PC-3 (cell line): ENCODE results near the gene AP1S1. TPM values are rescaled to one million over a fixed set of nuclear protein-coding genes. Genes with fewer than 3 reads are reported as not detected.

ENCODE experiments used
- ATAC-seq: fragments of 200-7000 bp; cut with Tn5 transposase; 2 replicates; pipeline ENCODE4 v1.9.1; 2020; ENCODE audit warnings: mild to moderate bottlenecking, moderate library complexity
- BruUV-seq: library from RNA; stranded (reverse); fragments of 400-500 nt; replicated peaks from 2 replicates; lab custom pipeline; 2021; lab: Mats Ljungman, UMichigan
- CTCF ChIA-PET: fragments of 300-600 bp; sonication (Branson Sonifier 250); formaldehyde crosslinking; loops from one replicate; lab custom pipeline; 2022; ENCODE audit warnings: antibody characterized with exemption; lab: Charles Lee
- POLR2A ChIA-PET: fragments of 300-600 bp; sonication (Branson Sonifier 250); formaldehyde crosslinking; loops from one replicate; lab custom pipeline; 2022; ENCODE audit warnings: antibody characterized with exemption; ENCODE audit not compliant: unreplicated experiment; lab: Charles Lee
- DNase-seq: peaks from one replicate; pipeline ENCODE4 v3.0.0-alpha.2; 2015
- H2AFZ ChIP-seq: fragments of 300-600 bp; sonication (generic); 2 replicates; pipeline ENCODE4 v1.6.0; 2016; ENCODE audit warnings: antibody characterized with exemption, low read length
- H3F3A ChIP-seq: fragments of 300-600 bp; sonication (generic); one replicate; pipeline ENCODE4 v1.6.0; 2017; ENCODE audit warnings: antibody characterized with exemption, low read length, control low read depth, mild to moderate bottlenecking; ENCODE audit not compliant: unreplicated experiment
- H3K27ac ChIP-seq: fragments of 300-600 bp; sonication (generic); 2 replicates; pipeline ENCODE4 v1.5.1; 2016; ENCODE audit warnings: mild to moderate bottlenecking, low read length
- H3K27me3 ChIP-seq: fragments of 300-600 bp; sonication (generic); 2 replicates; pipeline ENCODE4 v1.6.1; 2016; ENCODE audit warnings: low read length, mixed read lengths
- H3K36me3 ChIP-seq: fragments of 300-600 bp; sonication (generic); 2 replicates; pipeline ENCODE4 v1.6.1; 2016; ENCODE audit warnings: low read depth, mixed run types, low read length, mixed read lengths
- H3K4me1 ChIP-seq: fragments of 300-600 bp; sonication (generic); 2 replicates; pipeline ENCODE4 v1.5.1; 2016; ENCODE audit warnings: low read length; ENCODE audit not compliant: insufficient read depth
- H3K4me2 ChIP-seq: fragments of 300-600 bp; sonication (generic); 2 replicates; pipeline ENCODE4 v1.6.0; 2016; ENCODE audit warnings: low read length
- H3K4me3 ChIP-seq: fragments of 300-600 bp; sonication (generic); 2 replicates; pipeline ENCODE4 v1.5.1; 2016; ENCODE audit warnings: mild to moderate bottlenecking, low read length, mixed read lengths
- H3K79me2 ChIP-seq: fragments of 300-600 bp; sonication (generic); 2 replicates; pipeline ENCODE4 v1.6.1; 2017; ENCODE audit warnings: low read length, mixed read lengths
- H3K9ac ChIP-seq: fragments of 300-600 bp; sonication (generic); 2 replicates; pipeline ENCODE4 v1.6.0; 2016; ENCODE audit warnings: mild to moderate bottlenecking, low read length
- H3K9me2 ChIP-seq: fragments of 300-600 bp; sonication (generic); replicated peaks from 2 replicates; pipeline ENCODE4 v1.6.1; 2016; ENCODE audit warnings: mixed run types, low read length, mixed read lengths
- H3K9me3 ChIP-seq: fragments of 300-600 bp; sonication (generic); 2 replicates; pipeline ENCODE4 v1.6.1; 2016; ENCODE audit warnings: low read length, mixed read lengths
- H4K20me1 ChIP-seq: fragments of 300-600 bp; sonication (generic); 2 replicates; pipeline ENCODE4 v1.6.1; 2016; ENCODE audit warnings: low read length, mixed read lengths
- EZH2 ChIP-seq: fragments of 300-600 bp; sonication (generic); IDR thresholded peaks from one replicate; pipeline ENCODE4 v1.6.1; 2017; ENCODE audit warnings: antibody characterized with exemption, mild to moderate bottlenecking, low read length; ENCODE audit not compliant: unreplicated experiment
- EZH2phosphoT487 ChIP-seq: fragments of 300-600 bp; sonication (generic); IDR thresholded peaks from 2 replicates; pipeline ENCODE4 v1.6.1; 2018; ENCODE audit warnings: mild to moderate bottlenecking, antibody characterized with exemption, low read length, borderline replicate concordance
- intact Hi-C: fragments of 100-400 bp; cut with micrococcal nuclease; formaldehyde crosslinking; loops from 2 replicates; pipeline ENCODE4 v1.9.0; 2023
- total RNA-seq: library from RNA; depleted of rRNA; stranded (reverse); fragments of >200 nt; gene quantifications from 2 replicates; pipeline ENCODE4 v1.2.3, GENCODE V29; 2014
- TF ChIP-seq, protein P1 (sequence below): fragments of 300-600 bp; sonication (generic); conservative IDR thresholded peaks from 2 replicates; pipeline ENCODE4 v1.5.1; 2017; ENCODE audit warnings: antibody characterized with exemption, low read depth, mild to moderate bottlenecking, low read length

AP1S1 gene
- total RNA-seq, 1 experiment from 2014 or later = 190 TPM

DNA sequence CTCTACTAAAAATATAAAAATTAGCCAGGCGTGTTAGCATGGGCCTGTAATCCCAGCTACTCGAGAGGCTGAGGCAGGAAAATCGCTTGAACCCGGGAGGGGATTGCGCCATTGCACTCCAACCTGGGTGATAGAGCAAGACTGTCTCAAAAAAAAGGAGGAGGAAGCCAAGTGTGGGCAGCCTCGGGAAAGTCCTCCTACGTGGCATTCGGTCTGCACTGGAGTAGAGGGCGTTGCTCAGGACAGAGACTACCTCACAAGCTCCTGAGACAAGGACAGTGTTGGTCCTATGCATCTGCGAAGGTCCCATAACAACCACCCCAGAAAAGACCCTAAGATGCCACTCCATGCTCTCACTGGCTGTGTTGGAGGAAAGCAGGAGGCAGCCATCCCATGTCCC lies 37.4 kb upstream of the AP1S1 start:
- POLR2A ChIA-PET = no interaction called here
- Histone ChIP-seq H3K4me3 (no peak overlapping the region), H3K27ac (no peak overlapping the region), H3K27me3 (no peaks in the 10 kb centered on the region), H3K9ac (no peak overlapping the region), H3K4me1 (peaks cover 24% of the 10 kb centered on the region), H3K79me2 (no peaks in the 10 kb centered on the region), H3F3A (no peaks in the 10 kb centered on the region), H3K36me3 (no peaks in the 10 kb centered on the region), H2AFZ (no peak overlapping the region), H3K9me3 (no peaks in the 10 kb centered on the region), H4K20me1 (no peaks in the 10 kb centered on the region), H3K4me2 (no peak overlapping the region), H3K9me2 (no peaks in the 10 kb centered on the region)
- ATAC-seq (no peak), DNase-seq (no peak)
- intact Hi-C loops = no loop called here
- TF ChIP-seq, protein P1, sequence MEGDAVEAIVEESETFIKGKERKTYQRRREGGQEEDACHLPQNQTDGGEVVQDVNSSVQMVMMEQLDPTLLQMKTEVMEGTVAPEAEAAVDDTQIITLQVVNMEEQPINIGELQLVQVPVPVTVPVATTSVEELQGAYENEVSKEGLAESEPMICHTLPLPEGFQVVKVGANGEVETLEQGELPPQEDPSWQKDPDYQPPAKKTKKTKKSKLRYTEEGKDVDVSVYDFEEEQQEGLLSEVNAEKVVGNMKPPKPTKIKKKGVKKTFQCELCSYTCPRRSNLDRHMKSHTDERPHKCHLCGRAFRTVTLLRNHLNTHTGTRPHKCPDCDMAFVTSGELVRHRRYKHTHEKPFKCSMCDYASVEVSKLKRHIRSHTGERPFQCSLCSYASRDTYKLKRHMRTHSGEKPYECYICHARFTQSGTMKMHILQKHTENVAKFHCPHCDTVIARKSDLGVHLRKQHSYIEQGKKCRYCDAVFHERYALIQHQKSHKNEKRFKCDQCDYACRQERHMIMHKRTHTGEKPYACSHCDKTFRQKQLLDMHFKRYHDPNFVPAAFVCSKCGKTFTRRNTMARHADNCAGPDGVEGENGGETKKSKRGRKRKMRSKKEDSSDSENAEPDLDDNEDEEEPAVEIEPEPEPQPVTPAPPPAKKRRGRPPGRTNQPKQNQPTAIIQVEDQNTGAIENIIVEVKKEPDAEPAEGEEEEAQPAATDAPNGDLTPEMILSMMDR = no peak
- no peak for TF ChIP-seq EZH2phosphoT487
- no peak for TF ChIP-seq EZH2
- BruUV-seq = no TSS peak
- CTCF ChIA-PET = no interaction called here

DNA sequence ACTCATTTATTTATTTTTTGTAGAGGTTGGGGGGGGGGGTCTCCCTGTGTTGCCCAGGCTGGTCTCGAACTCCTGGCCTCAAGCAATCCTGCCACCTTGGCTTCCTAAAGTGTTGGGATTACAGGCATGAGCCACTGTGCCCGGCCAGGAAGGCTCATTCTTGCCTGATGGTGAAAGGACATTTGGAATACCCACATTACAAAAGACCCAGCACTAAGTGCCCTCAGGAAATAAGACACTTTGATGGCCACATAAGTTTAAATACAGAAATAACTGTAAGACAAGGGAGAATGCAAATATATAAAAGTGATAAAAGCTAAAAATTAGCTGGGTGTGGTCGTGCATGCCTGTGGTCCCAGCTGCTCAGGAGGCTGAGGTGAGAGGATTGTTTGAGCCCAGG lies 35.4 kb upstream of the AP1S1 start:
- Histone ChIP-seq H3K36me3 (no peaks in the 10 kb centered on the region), H3K9me3 (no peaks in the 10 kb centered on the region), H3K4me3 (no peak overlapping the region), H3K9me2 (no peaks in the 10 kb centered on the region), H3F3A (no peaks in the 10 kb centered on the region), H3K27me3 (no peaks in the 10 kb centered on the region), H3K27ac (no peak overlapping the region), H3K79me2 (no peaks in the 10 kb centered on the region), H3K4me1 (peaks cover 31% of the 10 kb centered on the region), H4K20me1 (no peaks in the 10 kb centered on the region), H2AFZ (no peak overlapping the region), H3K9ac (no peak overlapping the region), H3K4me2 (no peak overlapping the region)
- CTCF ChIA-PET = no interaction called here
- TF ChIP-seq EZH2phosphoT487 = no peak
- no peak for TF ChIP-seq EZH2
- TF ChIP-seq, protein P1 = no peak
- DNase-seq (no peak), ATAC-seq (no peak)
- intact Hi-C loops = no loop called here
- BruUV-seq = no TSS peak
- POLR2A ChIA-PET = interaction anchor here (0.6 kb wide), 1 partner anchor 10 kb away, joined by 3 read pairs; no protein-coding TSS in a partner anchor

DNA sequence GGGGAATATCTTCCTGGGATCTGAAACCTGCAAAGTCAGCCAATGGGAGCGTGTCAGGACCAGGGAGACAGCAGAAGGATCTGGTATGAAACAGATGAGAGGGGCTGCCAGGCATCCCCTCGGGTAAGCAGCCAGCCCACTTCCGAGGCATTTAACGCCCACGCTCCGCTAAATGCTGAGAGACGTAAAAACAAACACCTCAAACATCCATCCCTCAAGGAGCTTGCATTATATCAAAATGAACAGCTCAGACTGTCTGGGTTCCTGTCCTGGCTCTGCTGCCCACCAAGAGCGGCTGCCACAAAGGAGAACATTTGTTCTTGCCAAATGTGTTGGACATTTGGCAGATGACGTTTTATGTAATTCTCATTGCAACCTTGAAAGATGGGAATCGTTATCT lies 34.4 kb upstream of the AP1S1 start:
- no peaks in the 10 kb centered on the region for H3K9me3 ChIP-seq
- H3K36me3 ChIP-seq = no peaks in the 10 kb centered on the region
- DNase-seq (no peak), ATAC-seq (no peak)
- no peaks in the 10 kb centered on the region for H3F3A ChIP-seq
- no peak overlapping the region for H3K27ac ChIP-seq
- H3K27me3 ChIP-seq = no peaks in the 10 kb centered on the region
- TF ChIP-seq EZH2 (no peak), EZH2phosphoT487 (no peak)
- TF ChIP-seq, protein P1 = no peak
- no peaks in the 10 kb centered on the region for H4K20me1 ChIP-seq
- H2AFZ ChIP-seq = no peak overlapping the region
- H3K9ac ChIP-seq = no peak overlapping the region
- ChIA-PET CTCF (no interaction called here), POLR2A (interaction anchor here (0.6 kb wide), 1 partner anchor 24 kb away, joined by 8 read pairs; no protein-coding TSS in a partner anchor)
- H3K79me2 ChIP-seq = no peaks in the 10 kb centered on the region
- no peak overlapping the region for H3K4me2 ChIP-seq
- BruUV-seq = no TSS peak
- H3K4me1 ChIP-seq = peaks cover 32% of the 10 kb centered on the region
- H3K9me2 ChIP-seq = no peaks in the 10 kb centered on the region
- no peak overlapping the region for H3K4me3 ChIP-seq
- intact Hi-C loops = no loop called here
